ENCODE results near the gene JRKL. TPM values are rescaled to one million over a fixed set of nuclear protein-coding genes. Genes with fewer than 3 reads are reported as not detected.

The JRKL gene
- total RNA-seq, result 10 to 100 TPM in 1 of 2 donors, 1 to 10 TPM in 1; 8.0 to 10.9 TPM

DNA sequence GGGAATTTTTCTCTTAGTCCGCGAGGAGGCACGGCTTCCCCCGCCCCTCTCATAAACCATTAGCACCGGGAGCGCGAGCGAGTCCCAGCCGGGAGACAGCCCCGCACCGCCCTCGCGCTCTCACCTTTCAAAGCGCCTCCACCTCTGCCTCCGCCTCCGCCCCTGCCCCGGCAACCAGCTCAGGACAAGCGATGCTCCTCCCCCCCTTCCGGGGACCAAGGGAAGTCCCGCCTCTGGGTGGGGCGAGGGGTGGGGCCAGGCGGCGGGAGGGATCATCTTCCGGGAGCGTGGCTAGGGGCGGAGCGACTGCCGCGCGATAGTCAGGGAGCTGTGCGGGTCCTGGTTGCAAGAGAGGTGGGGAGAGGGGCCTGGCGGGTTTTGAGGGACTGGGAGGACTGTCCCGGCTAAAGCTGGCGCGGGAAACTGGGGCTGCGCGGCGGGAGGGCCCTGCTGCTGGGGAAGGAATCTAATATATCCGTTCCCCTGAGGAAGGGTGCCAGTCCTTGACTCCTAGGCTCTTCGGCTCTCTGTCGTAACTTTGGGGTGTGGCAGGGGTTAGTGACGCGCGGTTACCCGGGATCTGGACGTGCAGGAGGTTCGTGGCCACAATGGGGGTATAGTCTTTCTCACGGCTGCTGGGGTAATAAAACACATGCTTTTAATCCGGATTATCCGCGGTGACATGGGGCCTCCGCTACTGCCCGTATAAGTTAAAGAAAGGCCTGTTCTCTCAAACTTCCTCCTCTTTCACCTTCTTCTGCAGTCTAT lies at the start of gene JRKL, which contains the start of gene CCDC82:
TSS of gene JRKL (plus strand) at position 294 of the 768 bp plus-strand sequence. CDS start 637 bp downstream, outside the sequence.
TSS of gene CCDC82 (minus strand) at position 193 of the 768 bp plus-strand sequence. CDS start 5,165 bp downstream, outside the sequence.
- H3K27ac ChIP-seq, result peak within 1 kb of the TSS; percentile 86
- H3K27me3 ChIP-seq, result no peaks in the 10 kb centered on the region
- no peaks in the 10 kb centered on the region for H3K4me1 ChIP-seq
- no peaks in the 10 kb centered on the region for H3K9me3 ChIP-seq
- H3K9ac ChIP-seq (ENCODE audit: low read depth in 2 of 2, low read length in 2 of 2), result peak within 1 kb of the TSS; percentile 88 to 93
- DNase-seq, result peak; percentile 99
- TF ChIP-seq, protein P1, sequence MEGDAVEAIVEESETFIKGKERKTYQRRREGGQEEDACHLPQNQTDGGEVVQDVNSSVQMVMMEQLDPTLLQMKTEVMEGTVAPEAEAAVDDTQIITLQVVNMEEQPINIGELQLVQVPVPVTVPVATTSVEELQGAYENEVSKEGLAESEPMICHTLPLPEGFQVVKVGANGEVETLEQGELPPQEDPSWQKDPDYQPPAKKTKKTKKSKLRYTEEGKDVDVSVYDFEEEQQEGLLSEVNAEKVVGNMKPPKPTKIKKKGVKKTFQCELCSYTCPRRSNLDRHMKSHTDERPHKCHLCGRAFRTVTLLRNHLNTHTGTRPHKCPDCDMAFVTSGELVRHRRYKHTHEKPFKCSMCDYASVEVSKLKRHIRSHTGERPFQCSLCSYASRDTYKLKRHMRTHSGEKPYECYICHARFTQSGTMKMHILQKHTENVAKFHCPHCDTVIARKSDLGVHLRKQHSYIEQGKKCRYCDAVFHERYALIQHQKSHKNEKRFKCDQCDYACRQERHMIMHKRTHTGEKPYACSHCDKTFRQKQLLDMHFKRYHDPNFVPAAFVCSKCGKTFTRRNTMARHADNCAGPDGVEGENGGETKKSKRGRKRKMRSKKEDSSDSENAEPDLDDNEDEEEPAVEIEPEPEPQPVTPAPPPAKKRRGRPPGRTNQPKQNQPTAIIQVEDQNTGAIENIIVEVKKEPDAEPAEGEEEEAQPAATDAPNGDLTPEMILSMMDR (IDR thresholded peaks at IDR 0.05), result no peak
- intact Hi-C loops (cut with DNase I), result loop anchor here (10.0 kb wide), 2 partner anchors 465 to 545 kb away; partner anchors contain the start of gene MTMR2
- no peaks in the 10 kb centered on the region for H3K36me3 ChIP-seq
- H3K4me3 ChIP-seq, result peak within 1 kb of the TSS; percentile 85

DNA sequence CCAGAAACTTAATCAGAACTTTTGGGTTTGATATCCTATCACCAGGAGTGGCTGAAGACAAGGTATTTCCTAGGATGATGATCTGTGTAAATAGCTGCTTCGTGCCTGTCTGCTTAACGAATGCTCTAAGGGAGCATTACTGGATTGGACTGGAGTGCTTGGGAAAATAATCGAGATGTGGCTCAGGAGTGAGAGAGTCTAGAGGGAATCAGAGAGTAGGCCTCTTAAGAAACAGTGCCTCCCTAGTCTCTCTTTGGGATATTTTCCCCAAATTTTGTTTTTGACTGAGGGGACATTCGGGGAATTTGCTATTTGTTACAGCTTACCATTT lies 49.3 kb upstream of the JRKL start:
- DNase-seq, result no peak
- H3K9me3 ChIP-seq, result no peaks in the 10 kb centered on the region

DNA sequence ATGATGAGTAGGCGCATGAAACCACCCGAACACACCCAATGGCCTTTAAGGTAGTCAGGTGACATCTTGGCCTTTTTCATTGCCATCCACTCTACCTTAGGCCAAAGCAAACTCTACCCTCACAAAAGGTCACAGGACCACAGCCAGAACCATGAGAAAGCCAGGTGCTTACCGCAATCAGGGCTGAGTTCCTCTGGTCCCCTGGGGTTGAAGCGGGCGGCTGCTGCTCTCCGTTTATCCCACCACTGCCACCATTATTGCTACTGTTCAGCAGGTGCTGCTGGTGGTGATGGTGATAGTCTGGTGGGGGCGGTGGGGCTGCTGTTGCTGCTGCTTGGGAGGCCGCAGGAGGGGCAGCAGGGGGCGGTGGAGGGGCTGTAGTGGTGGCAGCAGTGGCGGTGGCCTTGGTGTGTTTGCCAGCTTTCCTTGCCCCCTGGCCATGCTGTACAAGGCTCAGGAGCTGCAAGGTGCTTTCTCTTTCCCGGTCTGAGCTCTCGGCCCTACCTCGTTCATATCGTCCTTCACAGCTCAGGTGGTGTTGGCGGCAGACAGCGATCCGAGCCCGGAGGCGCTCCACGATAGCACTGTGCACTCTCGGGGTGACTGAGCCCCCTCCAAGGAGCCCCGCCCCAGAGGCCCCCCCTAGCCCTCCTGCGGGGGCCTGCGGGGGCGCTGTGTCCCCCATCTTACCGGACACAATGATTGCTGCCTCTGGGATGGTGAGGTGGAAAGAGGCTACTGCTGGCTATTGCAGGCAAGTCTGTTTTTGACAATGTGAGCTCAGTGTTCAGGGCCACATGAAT lies 48.4 kb upstream of the JRKL start:
- DNase-seq, result peak; percentile 71
- intact Hi-C loops (cut with DNase I), result loop anchor here (2.0 kb wide), 1 partner anchor 287 kb away; no protein-coding TSS in a partner anchor

More for the DNA sequence above, 49.3 kb upstream of the JRKL start:
- Histone ChIP-seq H3K4me1 (peaks cover 23% of the 10 kb centered on the region), H3K9ac (ENCODE audit: low read depth in 2 of 2, low read length in 2 of 2) (peak overlapping the region; percentile 16 to 68), H3K27ac (peak overlapping the region; percentile 79), H3K36me3 (no peaks in the 10 kb centered on the region), H3K27me3 (no peaks in the 10 kb centered on the region), H3K4me3 (peak overlapping the region; percentile 69)
- intact Hi-C loops (cut with DNase I), result no loop called here
- TF ChIP-seq, protein P1 (IDR thresholded peaks at IDR 0.05), result no peak

DNA sequence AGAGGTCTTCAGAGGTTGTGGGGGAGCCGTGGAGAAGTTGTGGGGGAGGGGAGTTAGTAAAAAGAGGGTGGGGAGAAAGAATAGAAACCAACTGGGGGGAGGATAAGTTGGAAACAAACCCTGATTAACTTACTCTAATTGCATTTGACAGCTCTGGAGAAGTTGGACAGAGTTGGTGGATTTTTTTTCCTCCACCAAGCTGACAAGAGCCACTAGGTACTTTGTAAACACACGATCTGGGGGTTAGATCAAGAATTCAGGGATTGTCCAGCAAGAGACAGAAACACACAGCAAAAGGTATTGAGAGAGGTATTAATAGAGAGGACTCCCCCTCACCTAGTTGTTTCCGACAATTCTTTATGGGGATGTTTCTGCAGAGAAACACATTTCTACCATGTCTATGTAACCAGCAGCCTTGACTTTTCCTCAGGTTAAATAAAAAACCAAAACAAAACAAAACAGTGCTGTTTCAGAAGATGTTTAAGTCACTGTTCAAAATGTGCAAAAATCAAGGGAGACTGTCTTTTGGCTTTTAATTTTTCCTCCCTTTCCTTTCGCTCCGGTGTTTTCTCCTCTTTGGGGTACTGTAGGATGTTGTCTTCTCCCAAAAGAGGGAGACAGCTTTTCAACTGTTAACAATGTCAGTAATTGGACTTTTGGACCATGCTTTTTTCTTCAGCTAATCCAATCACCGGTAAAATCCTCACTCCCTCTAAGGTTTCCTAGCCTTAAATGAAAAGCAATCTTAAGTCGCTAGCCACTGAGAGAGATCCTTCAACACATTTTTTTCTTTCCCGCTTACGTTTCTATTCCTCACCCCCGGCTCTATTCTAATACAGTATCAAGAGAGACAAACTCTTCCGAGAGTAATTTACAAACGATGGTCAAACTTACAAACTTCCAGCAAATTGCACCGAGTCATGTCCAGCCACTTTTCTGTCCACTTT lies 47.5 kb upstream of the JRKL start:
- Histone ChIP-seq H3K27me3 (no peaks in the 10 kb centered on the region), H3K27ac (peak overlapping the region; percentile 79), H3K4me3 (peak overlapping the region; percentile 69), H3K9me3 (no peaks in the 10 kb centered on the region), H3K4me1 (peaks cover 23% of the 10 kb centered on the region), H3K9ac (ENCODE audit: low read depth in 2 of 2, low read length in 2 of 2) (peak overlapping the region; percentile 63 to 68), H3K36me3 (no peaks in the 10 kb centered on the region)
- intact Hi-C loops (cut with DNase I), result loop anchor here (2.0 kb wide), 1 partner anchor 287 kb away; no protein-coding TSS in a partner anchor
- no peak for DNase-seq
- TF ChIP-seq, protein P1 (IDR thresholded peaks at IDR 0.05), result no peak

More for the DNA sequence above, 48.4 kb upstream of the JRKL start:
- H3K4me3 ChIP-seq, result peak overlapping the region; percentile 69
- peaks cover 23% of the 10 kb centered on the region for H3K4me1 ChIP-seq
- H3K9ac ChIP-seq (ENCODE audit: low read depth in 2 of 2, low read length in 2 of 2), result peak overlapping the region; percentile 63 to 68
- H3K27me3 ChIP-seq, result no peaks in the 10 kb centered on the region
- H3K9me3 ChIP-seq, result no peaks in the 10 kb centered on the region
- peak overlapping the region; percentile 79 for H3K27ac ChIP-seq
- H3K36me3 ChIP-seq, result no peaks in the 10 kb centered on the region
- TF ChIP-seq, protein P1 (IDR thresholded peaks at IDR 0.05), result peak; percentile 24

Measured in colonic mucosa (tissue), 4 donors.